SH-SY5Y (cell line): ENCODE measurements around the gene EXD3.

Source experiments
- GATA2 ChIP-seq: IDR thresholded peaks from 2 replicates; pipeline ENCODE4 v1.6.1; 2011; ENCODE audit warnings: mild to moderate bottlenecking, low read depth, low read length
- GATA3 ChIP-seq: IDR thresholded peaks from 2 replicates; pipeline ENCODE4 v1.6.1; 2011; ENCODE audit warnings: low read depth, mild to moderate bottlenecking, low read length, moderate library complexity

- TF ChIP-seq GATA2 (no peak), GATA3 (no peak)
These were observed 75.0 kb downstream of the EXD3 start for GRCh38 chr9:137347928-137348327.
